MCF 10A (cell line): ENCODE measurements around the gene PSMB8. TPM values are rescaled to one million over a fixed set of nuclear protein-coding genes. Genes with fewer than 3 reads are reported as not detected.

Experiments used
- BruUV-seq: library from RNA; stranded (reverse); fragments of 400-500 nt; replicated peaks from 2 replicates; lab custom pipeline; 2021; lab: Mats Ljungman, UMichigan
- CTCF ChIA-PET: fragments of 300-600 bp; sonication (Branson Sonifier 250); formaldehyde crosslinking; extraction: SDS; loops from one replicate; lab custom pipeline; 2021; ENCODE audit warnings: antibody characterized with exemption, inconsistent platforms; lab: Yijun Ruan, JAX
- POLR2A ChIA-PET: fragments of 300-600, 350-650 bp; sonication (Branson Sonifier 250); formaldehyde crosslinking; extraction: SDS; loops from one replicate; lab custom pipeline; 2020; ENCODE audit warnings: antibody characterized with exemption, inconsistent platforms; lab: Yijun Ruan, JAX
- DNase-seq: peaks from one replicate; pipeline ENCODE4 v3.0.0-alpha.2; 2018; ENCODE audit not compliant: unreplicated experiment
- H3K27ac Mint-ChIP-seq: one replicate; pipeline ENCODE4 v1.8.0; 2022; ENCODE audit warnings: mild to moderate bottlenecking, low read depth, mixed read lengths; ENCODE audit not compliant: unreplicated experiment
- H3K27me3 Mint-ChIP-seq: one replicate; pipeline ENCODE4 v1.8.0; 2022; ENCODE audit warnings: mixed read lengths; ENCODE audit not compliant: insufficient read depth, unreplicated experiment
- H3K36me3 Mint-ChIP-seq: one replicate; pipeline ENCODE4 v1.8.0; 2022; ENCODE audit warnings: mild to moderate bottlenecking, moderate library complexity, mixed read lengths; ENCODE audit not compliant: insufficient read depth, unreplicated experiment
- H3K4me1 Mint-ChIP-seq: one replicate; pipeline ENCODE4 v1.8.0; 2022; ENCODE audit warnings: mixed read lengths; ENCODE audit not compliant: insufficient read depth, unreplicated experiment
- H3K4me3 Mint-ChIP-seq: one replicate; pipeline ENCODE4 v1.8.0; 2022; ENCODE audit warnings: mild to moderate bottlenecking, moderate library complexity, mixed read lengths; ENCODE audit not compliant: unreplicated experiment
- H3K9me3 Mint-ChIP-seq: one replicate; pipeline ENCODE4 v1.8.0; 2022; ENCODE audit warnings: mixed read lengths; ENCODE audit not compliant: unreplicated experiment
- CTCF ChIP-seq: fragments of 200-600 bp; IDR thresholded peaks from one replicate; pipeline ENCODE4 v1.8.0; 2022; ENCODE audit warnings: antibody characterized with exemption, mild to moderate bottlenecking; ENCODE audit not compliant: unreplicated experiment
- intact Hi-C: fragments of 100-400 bp; cut with micrococcal nuclease; formaldehyde crosslinking; loops from 2 replicates; pipeline ENCODE4 v1.14.1; 2022
- total RNA-seq: library from RNA; stranded (reverse); gene quantifications from 2 replicates; pipeline ENCODE4 v1.2.3, GENCODE V29; 2022

PSMB8 gene
- total RNA-seq, 1 experiment from 2014 or later = 34.1 TPM

GRCh38 chr6:32816746-32817204, 27.1 kb downstream of the PSMB8 start, which contains the start of gene HLA-DOB:
TSS of gene HLA-DOB (minus strand) at chr6:32817002. CDS start at chr6:32816951, 51 bp downstream.
- DNase-seq = peak; percentile 61
- POLR2A ChIA-PET = no interaction called here
- Mint-ChIP-seq H3K36me3 (no peaks in the 10 kb centered on the region), H3K4me3 (peak within 1 kb of the TSS; percentile 57), H3K27ac (no peak within 1 kb of the TSS), H3K4me1 (peaks cover 20% of the 10 kb centered on the region), H3K27me3 (no peaks in the 10 kb centered on the region), H3K9me3 (no peaks in the 10 kb centered on the region)
- no TSS peak for BruUV-seq
- CTCF ChIA-PET = no interaction called here
- no peak for TF ChIP-seq CTCF
- intact Hi-C loops = no loop called here

GRCh38 chr6:32815996-32816395, 27.9 kb downstream of the PSMB8 start:
- Mint-ChIP-seq H3K4me3 (no peak overlapping the region), H3K9me3 (no peaks in the 10 kb centered on the region), H3K27me3 (no peaks in the 10 kb centered on the region), H3K27ac (no peak overlapping the region), H3K36me3 (no peaks in the 10 kb centered on the region), H3K4me1 (peaks cover 20% of the 10 kb centered on the region)
- intact Hi-C loops = no loop called here
- no TSS peak for BruUV-seq
- ChIA-PET CTCF (no interaction called here), POLR2A (interaction anchor here (0.5 kb wide), 1 partner anchor 38 kb away, joined by 3 read pairs; the partner anchor contains the start of gene PSMB9)
- no peak for DNase-seq
- TF ChIP-seq CTCF = no peak

GRCh38 chr6:32815115-32815514, 28.7 kb downstream of the PSMB8 start:
- H3K36me3 Mint-ChIP-seq = no peaks in the 10 kb centered on the region
- no peak overlapping the region for H3K27ac Mint-ChIP-seq
- peaks cover 12% of the 10 kb centered on the region for H3K4me1 Mint-ChIP-seq
- intact Hi-C loops = no loop called here
- POLR2A ChIA-PET = no interaction called here
- no peak for DNase-seq
- no peaks in the 10 kb centered on the region for H3K9me3 Mint-ChIP-seq
- no peak for TF ChIP-seq CTCF
- CTCF ChIA-PET = interaction anchor here (0.6 to 0.7 kb wide), 2 partner anchors 197 to 216 kb away, joined by 3 read pairs; no protein-coding TSS in a partner anchor
- BruUV-seq = no TSS peak
- no peak overlapping the region for H3K4me3 Mint-ChIP-seq
- H3K27me3 Mint-ChIP-seq = no peaks in the 10 kb centered on the region

- no peaks in the 10 kb centered on the region for H3K36me3 Mint-ChIP-seq
- intact Hi-C loops = no loop called here
- TF ChIP-seq CTCF = no peak
- no peak for DNase-seq
- H3K27me3 Mint-ChIP-seq = no peaks in the 10 kb centered on the region
- POLR2A ChIA-PET = interaction anchor here (1.1 kb wide), 1 partner anchor 30 kb away, joined by 4 read pairs; no protein-coding TSS in a partner anchor
- CTCF ChIA-PET = interaction anchor here (0.5 to 0.7 kb wide), 5 partner anchors 54 to 619 kb away, joined by 3 to 4 read pairs (median 4); no protein-coding TSS in a partner anchor
- H3K4me1 Mint-ChIP-seq = peaks cover 3% of the 10 kb centered on the region
- no TSS peak for BruUV-seq
- no peaks in the 10 kb centered on the region for H3K9me3 Mint-ChIP-seq
- no peak overlapping the region for H3K4me3 Mint-ChIP-seq
- H3K27ac Mint-ChIP-seq = no peak overlapping the region
Observed at GRCh38 chr6:32814145-32814544, 29.7 kb downstream of the PSMB8 start.
